Limb (tissue), 2 donors: Measurements from ENCODE around the gene MATR3.

Experiments
- DNase-seq, 2 donors: peaks; one replicate each; pipeline ENCODE4 v3.0.0-alpha.2; 2016; ENCODE audit errors: extremely low spot score in 2 of 2

Gene MATR3

GRCh38 chr5:139271201-139272027 is 22.1 kb upstream of the MATR3 start:
- DNase-seq: no peak

DNA sequence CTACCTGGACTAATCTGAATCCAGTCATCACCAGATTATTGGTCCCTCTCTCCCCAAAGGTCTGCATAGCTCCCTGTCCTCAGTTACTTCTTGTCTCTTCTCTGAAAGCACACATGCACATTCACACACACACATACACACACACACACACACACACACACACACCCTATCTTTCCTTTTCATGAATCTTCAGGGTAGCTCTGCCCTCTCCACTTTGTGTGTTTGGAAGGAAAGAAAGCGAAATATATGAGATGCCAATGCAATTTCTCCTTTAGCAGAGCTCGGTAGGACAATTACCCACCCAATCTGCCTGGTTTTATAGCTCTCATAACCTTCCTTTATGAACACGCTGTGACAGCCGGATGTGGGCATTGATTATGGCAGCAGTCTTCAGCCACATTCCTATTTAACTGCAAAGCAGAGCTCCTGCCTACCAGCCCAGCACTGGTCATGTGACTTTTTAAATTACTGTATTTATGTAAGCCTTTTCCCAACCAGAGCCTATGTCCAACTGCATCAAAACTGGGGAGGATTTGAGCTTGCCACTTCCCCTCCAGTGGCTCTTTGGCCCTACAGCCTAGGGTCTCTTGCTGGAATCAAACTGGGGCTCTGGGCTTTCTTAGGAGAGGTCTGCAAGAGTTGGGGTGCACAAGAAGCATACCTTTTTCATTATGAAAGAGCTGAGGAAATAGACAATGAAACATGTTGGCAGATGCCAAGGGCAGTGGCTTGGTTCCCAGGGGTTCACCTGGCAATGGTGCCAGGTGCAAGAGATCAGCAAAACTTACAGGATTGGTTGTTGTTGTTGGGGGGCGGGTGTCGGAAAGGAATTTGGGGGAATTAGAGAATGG is 20.8 kb upstream of the MATR3 start:
- DNase-seq: no peak

DNA sequence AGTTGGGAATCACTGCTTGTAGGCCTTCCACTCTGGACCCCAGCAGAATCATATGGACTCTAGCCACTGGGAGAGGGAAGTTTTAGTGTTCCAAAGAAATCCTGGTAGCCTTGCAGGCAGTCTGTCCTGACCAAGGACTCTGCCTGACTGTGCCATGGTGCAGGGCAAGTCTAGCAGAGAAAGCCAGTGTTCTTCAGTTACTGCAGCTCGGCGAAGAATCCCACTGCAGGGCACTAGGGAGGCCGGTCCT is 20.3 kb upstream of the MATR3 start:
- DNase-seq: no peak

DNA sequence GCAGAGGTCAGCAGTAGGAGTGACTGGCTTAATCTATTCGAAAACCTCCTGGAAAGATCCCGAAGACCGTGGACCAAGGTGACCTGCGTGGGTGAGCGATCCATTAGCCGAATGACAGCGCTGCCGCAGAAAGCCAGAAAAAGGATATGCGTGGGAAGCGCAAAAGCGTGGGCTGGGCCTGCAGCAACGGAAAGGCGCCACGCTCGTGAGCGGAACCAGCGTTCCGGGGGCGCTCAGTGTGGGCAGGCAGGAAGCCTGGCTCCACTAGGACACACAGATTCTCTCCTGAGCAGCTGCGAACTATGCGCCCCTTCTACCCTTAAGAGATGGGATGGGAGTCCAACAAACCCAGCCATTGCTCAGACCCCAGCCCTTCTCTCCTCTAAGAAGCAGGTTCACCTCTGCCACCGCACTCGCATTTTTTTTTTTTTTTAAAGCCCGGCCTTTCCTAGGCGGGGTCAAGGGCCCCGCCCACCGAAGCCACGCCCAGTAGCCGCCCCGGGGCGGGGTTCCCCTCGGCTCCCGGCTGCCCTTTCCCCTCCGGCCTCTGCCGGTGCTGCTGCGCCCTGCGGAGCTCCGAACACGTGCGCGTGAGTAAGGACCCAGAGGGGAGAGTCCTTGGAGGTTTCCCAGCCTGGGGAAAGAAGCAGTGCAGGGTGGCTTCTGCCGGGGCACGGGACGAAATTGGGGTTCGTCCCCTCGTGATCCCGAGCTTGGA is 19.8 kb upstream of the MATR3 start:
- DNase-seq: peak; percentile 51 to 84

DNA sequence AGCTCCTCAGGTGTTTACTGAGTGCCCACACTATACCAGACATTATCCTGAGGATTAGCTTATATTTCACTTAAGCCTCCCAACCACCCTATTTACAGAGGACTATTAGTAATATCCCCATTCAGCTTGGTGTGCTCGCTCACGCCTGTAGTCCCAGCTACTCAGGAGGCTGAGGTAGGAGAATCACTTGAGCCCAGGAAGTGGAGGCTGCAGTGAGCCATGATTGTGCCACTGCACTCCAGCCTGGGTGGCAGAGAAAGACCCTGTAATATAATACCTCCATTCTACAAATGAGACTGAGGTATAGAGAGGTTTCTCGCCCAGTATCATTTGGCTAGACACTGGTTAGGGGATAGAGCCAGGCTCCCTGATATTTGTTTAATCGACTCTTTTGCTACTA is 18.0 kb upstream of the MATR3 start:
- DNase-seq: no peak

GRCh38 chr5:139275956-139276355 is 17.6 kb upstream of the MATR3 start:
- no peak for DNase-seq

GRCh38 chr5:139276426-139276825 is 17.1 kb upstream of the MATR3 start:
- DNase-seq: no peak

GRCh38 chr5:139277171-139277570 is 16.4 kb upstream of the MATR3 start:
- DNase-seq: no peak

GRCh38 chr5:139278540-139279274 is 14.8 kb upstream of the MATR3 start:
- no peak for DNase-seq

DNA sequence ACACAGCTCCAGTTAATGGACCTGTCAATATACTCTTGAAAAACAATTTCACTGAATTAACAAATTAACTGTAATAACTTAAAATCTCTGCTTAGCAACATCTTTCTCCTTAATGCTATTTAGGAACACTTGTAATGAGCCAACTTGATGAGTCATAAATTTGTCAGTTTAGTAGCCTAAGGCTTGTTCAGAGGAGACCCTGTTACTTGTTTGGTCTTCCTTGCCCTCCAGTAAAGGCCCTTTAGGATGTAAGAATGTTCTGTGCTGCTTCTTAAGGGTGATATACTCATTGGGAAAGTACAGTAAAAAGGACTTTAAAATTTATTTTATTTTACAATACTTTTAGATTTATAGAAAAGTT is 11.4 kb upstream of the MATR3 start:
- no peak for DNase-seq

GRCh38 chr5:139283252-139284166 is 10.0 kb upstream of the MATR3 start:
- DNase-seq: no peak

DNA sequence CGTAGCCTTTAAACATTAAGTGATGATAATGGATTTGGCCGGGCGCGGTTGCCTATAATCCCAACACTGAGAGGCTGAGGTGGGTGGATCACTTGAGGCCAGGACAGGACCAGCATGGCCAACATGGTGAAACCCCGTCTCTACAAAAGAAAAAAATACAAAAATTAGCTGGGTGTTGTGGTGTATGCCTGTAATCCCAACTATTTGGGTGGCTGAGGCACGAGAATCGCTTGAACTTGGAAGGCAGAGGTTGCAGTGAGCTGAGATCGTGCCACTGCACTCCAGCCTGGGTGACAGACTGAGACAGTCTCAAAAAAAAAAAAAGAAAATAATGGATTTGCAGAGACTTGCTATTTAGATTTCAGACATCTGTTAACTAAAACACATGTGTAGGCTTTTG is 9.2 kb upstream of the MATR3 start:
- no peak for DNase-seq

GRCh38 chr5:139285651-139286392 is 7.7 kb upstream of the MATR3 start:
- DNase-seq: no peak

DNA sequence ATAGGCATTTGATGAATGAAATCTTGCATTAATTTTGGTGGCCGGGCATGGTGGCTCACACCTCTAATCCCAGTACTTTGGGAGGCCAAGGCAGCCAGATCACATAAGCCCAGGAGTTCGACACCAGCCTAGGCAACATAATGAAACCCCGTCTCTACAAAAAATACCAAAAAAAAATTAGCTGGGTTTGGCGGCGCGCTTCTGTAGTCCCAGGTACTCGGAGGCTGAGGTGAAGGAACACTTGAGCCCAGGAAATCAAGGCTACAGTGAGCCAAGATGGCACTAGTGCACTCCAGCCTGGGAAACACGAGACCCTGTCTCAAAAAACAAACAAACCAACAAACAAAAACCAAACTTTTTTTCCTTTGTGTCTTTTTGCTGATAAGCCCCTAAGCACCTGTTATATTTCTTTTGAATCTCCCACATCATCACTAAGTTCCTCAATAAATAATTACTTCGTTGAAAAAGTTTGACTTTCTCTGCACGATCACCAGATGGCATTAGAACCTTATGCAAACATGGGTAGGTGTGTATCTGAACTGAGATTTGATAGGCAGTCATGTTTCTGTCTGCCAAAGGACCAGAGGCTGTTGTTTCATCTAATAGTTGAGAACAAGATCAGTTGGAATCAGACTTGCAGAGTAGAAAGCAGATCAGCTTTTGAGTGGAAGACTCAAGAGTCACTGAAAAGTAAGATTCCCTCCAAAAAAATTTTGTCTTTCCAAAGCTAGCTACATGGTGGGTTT is 5.5 kb upstream of the MATR3 start:
- no peak for DNase-seq

GRCh38 chr5:139291051-139291450 is 2.5 kb upstream of the MATR3 start:
- no peak for DNase-seq

- no peak for DNase-seq
Observed at GRCh38 chr5:139293202-139293506, 386 bp upstream of the MATR3 start.

- DNase-seq: peak; percentile 71 to 90
Observed at GRCh38 chr5:139294374-139295165, 1.0 kb downstream of the MATR3 start.

GRCh38 chr5:139295346-139296057 is 2.0 kb downstream of the MATR3 start:
- DNase-seq: no peak
